Neutrophil (primary cell): ENCODE measurements around the gene UBE4A.

ENCODE experiments used
- H3K27ac ChIP-seq: fragments of 200-600 bp; sonication (generic); 2 replicates; pipeline ENCODE4 v1.5.1; 2016; ENCODE audit warnings: mild to moderate bottlenecking, moderate library complexity
- H3K27me3 ChIP-seq: fragments of 200-600 bp; sonication (generic); 2 replicates; pipeline ENCODE4 v1.6.0; 2016; ENCODE audit warnings: mild to moderate bottlenecking
- H3K36me3 ChIP-seq: fragments of 200-600 bp; sonication (generic); 2 replicates; pipeline ENCODE4 v1.5.1; 2017
- H3K4me1 ChIP-seq, 2 experiments: fragments of 200-600 bp in 1 of 2; sonication (generic) in 1 of 2; 1 replicate in 1 of 2; 2 replicates in 1 of 2; pipeline versions ENCODE4 v1.5.1 to v1.6.1; 2013 to 2016; ENCODE audit warnings: low read depth in 1 of 2, low read length in 1 of 2, mild to moderate bottlenecking in 1 of 2, moderate library complexity in 1 of 2; ENCODE audit not compliant: control insufficient read depth in 1 of 2, insufficient read depth in 1 of 2
- H3K4me3 ChIP-seq, 2 experiments: fragments of 200-600 bp in 1 of 2; sonication (generic) in 1 of 2; 1 replicate in 1 of 2; 2 replicates in 1 of 2; pipeline ENCODE4 v1.5.1; 2013 to 2016; ENCODE audit warnings: low read depth in 1 of 2, low read length in 1 of 2, mild to moderate bottlenecking in 1 of 2, moderate library complexity in 1 of 2
- H3K9me3 ChIP-seq: fragments of 200-600 bp; sonication (generic); 2 replicates; pipeline ENCODE4 v1.5.1; 2016
- CTCF ChIP-seq: fragments of 200-600 bp; sonication (generic); IDR thresholded peaks from 2 replicates; pipeline ENCODE4 v1.5.1; 2016; ENCODE audit warnings: antibody characterized with exemption

UBE4A gene

GRCh38 chr11:118370774-118371173 lies 11.4 kb downstream of the UBE4A start:
- Histone ChIP-seq H3K4me3 (no peak overlapping the region), H3K9me3 (no peaks in the 10 kb centered on the region), H3K4me1 (no peaks in the 10 kb centered on the region), H3K27ac (no peak overlapping the region), H3K27me3 (no peaks in the 10 kb centered on the region), H3K36me3 (peaks cover 100% of the 10 kb centered on the region)
- no peak for TF ChIP-seq CTCF

DNA sequence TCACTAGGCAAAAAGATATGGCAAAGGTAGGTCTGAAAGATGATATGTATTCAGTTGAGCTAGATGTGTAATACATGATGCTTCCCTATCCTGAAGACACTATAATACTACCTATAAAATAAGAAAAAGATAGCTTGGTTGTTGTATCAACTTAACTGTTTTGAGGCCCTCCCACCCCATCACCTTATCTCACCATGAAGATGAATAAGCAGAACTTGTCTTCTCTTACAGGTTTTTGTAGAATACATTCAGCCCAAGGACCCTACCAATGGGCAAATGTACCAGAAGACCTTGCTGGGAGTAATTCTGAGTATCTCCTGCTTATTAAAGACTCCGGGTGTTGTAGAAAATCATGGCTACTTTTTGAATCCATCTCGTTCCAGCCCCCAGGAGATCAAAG lies 13.9 kb downstream of the UBE4A start:
- no peak for TF ChIP-seq CTCF
- H3K27ac ChIP-seq, result no peak overlapping the region
- no peak overlapping the region for H3K4me3 ChIP-seq
- peaks cover 100% of the 10 kb centered on the region for H3K36me3 ChIP-seq
- no peaks in the 10 kb centered on the region for H3K9me3 ChIP-seq
- no peaks in the 10 kb centered on the region for H3K4me1 ChIP-seq
- H3K27me3 ChIP-seq, result no peaks in the 10 kb centered on the region

GRCh38 chr11:118373871-118374270 lies 14.5 kb downstream of the UBE4A start:
- no peaks in the 10 kb centered on the region for H3K4me1 ChIP-seq
- H3K36me3 ChIP-seq, result peaks cover 100% of the 10 kb centered on the region
- H3K4me3 ChIP-seq, result no peak overlapping the region
- no peak overlapping the region for H3K27ac ChIP-seq
- TF ChIP-seq CTCF, result no peak
- H3K9me3 ChIP-seq, result no peaks in the 10 kb centered on the region
- no peaks in the 10 kb centered on the region for H3K27me3 ChIP-seq

- Histone ChIP-seq H3K4me1 (no peaks in the 10 kb centered on the region), H3K27ac (no peak overlapping the region), H3K27me3 (no peaks in the 10 kb centered on the region), H3K36me3 (peaks cover 100% of the 10 kb centered on the region), H3K4me3 (no peak overlapping the region), H3K9me3 (no peaks in the 10 kb centered on the region)
- no peak for TF ChIP-seq CTCF
Observed at GRCh38 chr11:118374729-118375128, 15.3 kb downstream of the UBE4A start.

GRCh38 chr11:118375978-118376377 lies 16.6 kb downstream of the UBE4A start:
- Histone ChIP-seq H3K9me3 (no peaks in the 10 kb centered on the region), H3K4me3 (no peak overlapping the region), H3K27ac (no peak overlapping the region), H3K4me1 (no peaks in the 10 kb centered on the region), H3K27me3 (no peaks in the 10 kb centered on the region), H3K36me3 (peaks cover 100% of the 10 kb centered on the region)
- no peak for TF ChIP-seq CTCF

- no peaks in the 10 kb centered on the region for H3K9me3 ChIP-seq
- no peak overlapping the region for H3K27ac ChIP-seq
- peaks cover 100% of the 10 kb centered on the region for H3K36me3 ChIP-seq
- H3K27me3 ChIP-seq, result no peaks in the 10 kb centered on the region
- TF ChIP-seq CTCF, result no peak
- H3K4me3 ChIP-seq, result no peak overlapping the region
- H3K4me1 ChIP-seq, result no peaks in the 10 kb centered on the region
Observed at GRCh38 chr11:118379497-118379896, 20.1 kb downstream of the UBE4A start.
